ENCODE results near the gene FGF2. TPM values are rescaled to one million over a fixed set of nuclear protein-coding genes. Genes with fewer than 3 reads are reported as not detected.

Gene FGF2
- total and polyA plus RNA-seq, 2 donors (not counting 1 experiment from before 2014, with no cell fraction given), result 0.13 TPM; not detected in 1

DNA sequence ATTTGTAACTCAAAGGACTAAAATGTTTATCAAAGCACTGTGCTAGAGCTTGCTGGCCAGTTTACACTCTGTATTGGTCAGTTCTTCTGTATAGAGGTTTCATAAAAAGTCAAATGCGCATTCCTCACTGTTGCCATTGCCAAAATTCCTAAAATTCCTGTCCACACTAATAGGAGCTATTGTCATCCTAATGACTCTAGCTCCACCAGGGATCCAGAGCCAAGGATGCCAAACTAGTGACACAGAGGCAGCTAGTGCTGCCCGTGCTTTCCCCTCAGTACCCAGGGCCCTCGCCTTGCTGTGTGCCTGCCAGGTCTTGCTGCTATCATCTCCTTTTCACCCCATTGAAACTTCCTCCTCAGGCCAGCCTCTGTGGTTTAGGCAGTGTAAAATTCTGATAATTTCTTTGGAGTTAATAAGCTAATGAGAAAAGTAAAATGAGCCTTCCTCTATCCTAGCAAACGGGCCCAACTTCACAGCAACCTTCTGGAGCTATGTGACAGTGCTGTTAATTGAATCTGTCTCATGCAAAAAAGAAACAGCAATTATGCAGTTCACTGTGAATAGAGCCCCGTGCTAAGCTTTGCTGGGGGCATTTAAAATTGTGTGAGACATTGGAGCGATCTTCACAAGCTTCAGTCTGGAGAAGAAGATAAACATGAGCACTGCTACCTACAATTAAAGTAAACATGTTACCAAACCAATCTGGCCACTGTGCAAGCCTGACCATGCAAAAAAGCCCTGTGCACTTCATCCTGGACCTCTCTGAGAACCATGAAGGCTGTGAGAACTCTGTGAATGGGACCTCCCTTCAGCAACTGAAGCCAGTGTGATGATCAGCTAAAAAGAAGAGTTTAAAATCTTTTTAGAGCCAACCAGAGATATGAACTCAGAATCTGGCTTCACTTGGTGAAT lies 43.1 kb upstream of the FGF2 start:
- Histone ChIP-seq H3K79me2 (ENCODE audit: control insufficient read depth, insufficient read depth, low read length) (no peaks in the 10 kb centered on the region), H4K20me1 (ENCODE audit: control insufficient read depth, insufficient read depth, low read length, poor library complexity, severe bottlenecking) (no peaks in the 10 kb centered on the region), H3K27me3 (replicated peaks in 1 of 4; ENCODE audit: control extremely low read depth in 1 of 4, control insufficient read depth in 3 of 4, insufficient read depth in 4 of 4, low read length in 3 of 4) (no peaks in the 10 kb centered on the region), H2AFZ (ENCODE audit: insufficient read depth, low read depth, low read length, poor library complexity, severe bottlenecking) (no peak overlapping the region), H3K4me2 (replicated peaks; ENCODE audit: low read depth, low read length, poor library complexity, severe bottlenecking) (no peak overlapping the region), H3K9me3 (ENCODE audit: control extremely low read depth in 1 of 3, control insufficient read depth in 2 of 3, insufficient read depth in 1 of 3, low read length in 2 of 3) (no peaks in the 10 kb centered on the region), H3K36me3 (replicated peaks in 1 of 2; ENCODE audit: control extremely low read depth in 1 of 2, control insufficient read depth in 1 of 2, extremely low read depth in 1 of 2, insufficient read depth in 2 of 2, low read length in 1 of 2) (no peaks in the 10 kb centered on the region), H3K27ac (ENCODE audit: low read length in 2 of 2) (no peak overlapping the region), H3K9ac (ENCODE audit: low read length) (no peak overlapping the region), H3K4me1 (ENCODE audit: control insufficient read depth in 2 of 2, insufficient read depth in 2 of 2, low read length in 2 of 2) (no peaks in the 10 kb centered on the region), H3K4me3 (ENCODE audit: control extremely low read depth in 1 of 5, extremely low read depth in 1 of 5, insufficient read depth in 1 of 5, low read depth in 2 of 5, low read length in 4 of 5) (no peak overlapping the region)
- no peak for TF ChIP-seq EZH2 (IDR thresholded peaks at IDR 0.05; ENCODE audit: borderline replicate concordance, insufficient read depth, low read depth, low read length, poor library complexity, severe bottlenecking)
- TF ChIP-seq, protein P1, sequence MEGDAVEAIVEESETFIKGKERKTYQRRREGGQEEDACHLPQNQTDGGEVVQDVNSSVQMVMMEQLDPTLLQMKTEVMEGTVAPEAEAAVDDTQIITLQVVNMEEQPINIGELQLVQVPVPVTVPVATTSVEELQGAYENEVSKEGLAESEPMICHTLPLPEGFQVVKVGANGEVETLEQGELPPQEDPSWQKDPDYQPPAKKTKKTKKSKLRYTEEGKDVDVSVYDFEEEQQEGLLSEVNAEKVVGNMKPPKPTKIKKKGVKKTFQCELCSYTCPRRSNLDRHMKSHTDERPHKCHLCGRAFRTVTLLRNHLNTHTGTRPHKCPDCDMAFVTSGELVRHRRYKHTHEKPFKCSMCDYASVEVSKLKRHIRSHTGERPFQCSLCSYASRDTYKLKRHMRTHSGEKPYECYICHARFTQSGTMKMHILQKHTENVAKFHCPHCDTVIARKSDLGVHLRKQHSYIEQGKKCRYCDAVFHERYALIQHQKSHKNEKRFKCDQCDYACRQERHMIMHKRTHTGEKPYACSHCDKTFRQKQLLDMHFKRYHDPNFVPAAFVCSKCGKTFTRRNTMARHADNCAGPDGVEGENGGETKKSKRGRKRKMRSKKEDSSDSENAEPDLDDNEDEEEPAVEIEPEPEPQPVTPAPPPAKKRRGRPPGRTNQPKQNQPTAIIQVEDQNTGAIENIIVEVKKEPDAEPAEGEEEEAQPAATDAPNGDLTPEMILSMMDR (IDR thresholded peaks at IDR 0.05), result no peak
- intact Hi-C loops (cut with micrococcal nuclease), result no loop called here
- peaks cover 14% of the 10 kb centered on the region for H3K27me3 Mint-ChIP-seq
- no peak overlapping the region for H3K27ac Mint-ChIP-seq
- no peaks in the 10 kb centered on the region for H3K4me1 Mint-ChIP-seq
- 100% methylated on average over 1 of the region's 6 CpGs for WGBS (ENCODE audit: insufficient coverage)
- H3K9me3 Mint-ChIP-seq (ENCODE audit: insufficient read depth), result no peaks in the 10 kb centered on the region
- ATAC-seq (ENCODE audit: low read depth), result no peak
- CTCF ChIA-PET, result no interaction called here
- H3K4me3 Mint-ChIP-seq, result no peak overlapping the region
- DNase-seq, result no peak
- POLR2A ChIA-PET, result no interaction called here

DNA sequence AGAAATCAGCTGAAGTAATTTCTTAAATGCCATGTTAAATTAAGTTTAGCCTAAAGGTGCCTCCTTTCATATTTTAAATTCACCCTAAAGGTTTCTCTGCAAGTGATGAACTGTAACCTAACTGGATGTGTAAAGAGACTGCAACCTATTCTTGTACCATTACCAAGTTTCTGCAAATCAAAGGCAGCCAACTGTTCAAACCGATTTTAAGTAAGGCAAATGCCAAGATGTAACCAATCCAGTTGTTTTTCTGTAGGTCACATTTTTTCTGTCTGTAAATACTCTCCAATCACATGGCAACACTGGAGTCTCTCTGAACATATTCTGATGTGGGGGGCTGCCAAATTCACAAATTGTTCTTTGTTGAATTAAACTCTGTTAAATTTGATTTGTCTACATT lies 42.4 kb upstream of the FGF2 start:
- ATAC-seq (ENCODE audit: low read depth) (no peak), DNase-seq (no peak)
- H3K27ac ChIP-seq (ENCODE audit: low read length in 2 of 2), result no peak overlapping the region
- H2AFZ ChIP-seq (ENCODE audit: insufficient read depth, low read depth, low read length, poor library complexity, severe bottlenecking), result no peak overlapping the region
- H3K4me2 ChIP-seq (replicated peaks; ENCODE audit: low read depth, low read length, poor library complexity, severe bottlenecking), result no peak overlapping the region
- Mint-ChIP-seq H3K9me3 (ENCODE audit: insufficient read depth) (no peaks in the 10 kb centered on the region), H3K27me3 (peaks cover 14% of the 10 kb centered on the region), H3K27ac (no peak overlapping the region), H3K4me3 (no peak overlapping the region), H3K4me1 (no peaks in the 10 kb centered on the region)
- intact Hi-C loops (cut with micrococcal nuclease), result no loop called here
- H3K9ac ChIP-seq (ENCODE audit: low read length), result no peak overlapping the region
- POLR2A ChIA-PET, result no interaction called here
- no peak overlapping the region for H3K4me3 ChIP-seq (ENCODE audit: control extremely low read depth in 1 of 5, extremely low read depth in 1 of 5, insufficient read depth in 1 of 5, low read depth in 2 of 5, low read length in 4 of 5)
- H3K9me3 ChIP-seq (ENCODE audit: control extremely low read depth in 1 of 3, control insufficient read depth in 2 of 3, insufficient read depth in 1 of 3, low read length in 2 of 3), result no peaks in the 10 kb centered on the region
- CTCF ChIA-PET, result no interaction called here
- TF ChIP-seq, protein P1 (IDR thresholded peaks at IDR 0.05), result no peak
- TF ChIP-seq EZH2 (IDR thresholded peaks at IDR 0.05; ENCODE audit: borderline replicate concordance, insufficient read depth, low read depth, low read length, poor library complexity, severe bottlenecking), result no peak
- no peaks in the 10 kb centered on the region for H4K20me1 ChIP-seq (ENCODE audit: control insufficient read depth, insufficient read depth, low read length, poor library complexity, severe bottlenecking)
- no CpG with 5 or more reads among the region's 1 CpG for WGBS (ENCODE audit: insufficient coverage)
- no peaks in the 10 kb centered on the region for H3K79me2 ChIP-seq (ENCODE audit: control insufficient read depth, insufficient read depth, low read length)
- no peaks in the 10 kb centered on the region for H3K4me1 ChIP-seq (ENCODE audit: control insufficient read depth in 2 of 2, insufficient read depth in 2 of 2, low read length in 2 of 2)
- no peaks in the 10 kb centered on the region for H3K36me3 ChIP-seq (replicated peaks in 1 of 2; ENCODE audit: control extremely low read depth in 1 of 2, control insufficient read depth in 1 of 2, extremely low read depth in 1 of 2, insufficient read depth in 2 of 2, low read length in 1 of 2)
- H3K27me3 ChIP-seq (replicated peaks in 1 of 4; ENCODE audit: control extremely low read depth in 1 of 4, control insufficient read depth in 3 of 4, insufficient read depth in 4 of 4, low read length in 3 of 4), result no peaks in the 10 kb centered on the region
